Measurements from ENCODE around the gene PDXP. TPM values are rescaled to one million over a fixed set of nuclear protein-coding genes. Genes with fewer than 3 reads are reported as not detected.

The PDXP gene
- total and polyA plus RNA-seq, 2 of the 13 experiments (the other 11 are each of a cell fraction or from before 2014, with no cell fraction given): 58.2 to 70.6 TPM

DNA sequence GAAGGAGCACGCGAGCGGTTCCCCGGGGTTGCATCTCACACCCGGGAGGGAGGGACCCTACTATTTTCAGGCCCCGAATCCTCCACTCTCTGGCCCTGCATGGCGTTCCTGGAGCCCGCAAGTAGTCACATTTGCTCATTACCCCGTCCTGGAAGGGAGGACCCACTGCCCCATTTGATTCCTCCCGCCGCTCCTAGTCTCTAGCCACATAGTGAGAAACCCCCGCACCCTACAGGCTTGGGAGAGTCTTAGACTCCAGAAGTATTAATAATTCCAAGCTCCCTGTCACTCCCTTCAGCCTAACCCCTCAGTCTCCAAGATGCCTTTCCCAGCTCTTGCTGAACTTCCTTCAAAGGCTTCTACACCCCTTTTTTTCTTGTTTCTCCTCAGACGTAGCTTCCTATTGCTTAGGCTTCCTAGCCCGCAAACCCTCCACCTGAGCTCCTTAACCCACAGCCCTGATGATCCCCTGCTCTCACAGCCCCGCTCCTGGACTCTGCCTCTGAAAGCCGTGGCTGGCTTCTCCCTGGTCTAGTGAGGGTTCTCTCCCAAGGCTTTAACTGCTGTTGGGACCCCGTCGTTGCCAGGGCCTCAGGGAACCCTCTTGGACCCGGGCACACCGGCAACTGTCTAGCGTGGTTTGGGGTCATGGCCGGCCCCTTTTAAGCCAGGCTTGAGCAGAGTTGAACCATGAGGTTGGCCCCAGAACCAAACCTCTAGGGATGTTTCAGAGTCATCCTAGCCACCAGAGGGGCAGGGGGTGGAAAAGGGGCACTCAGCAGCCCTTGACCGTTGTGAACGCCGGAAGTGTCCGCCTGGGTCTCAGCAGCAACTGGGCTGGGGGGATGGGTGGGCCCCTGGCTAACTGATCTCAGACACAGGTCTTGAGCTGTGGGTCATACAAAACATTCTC lies 49.0 kb upstream of the PDXP start (continued):
- no peak for TF ChIP-seq HOXA7 (CRISPR knock-in tag; IDR thresholded peaks at IDR 0.05)
- no peak for TF ChIP-seq ATAD3A (CRISPR knock-in tag; IDR thresholded peaks at IDR 0.05)
- TF ChIP-seq MAFK (conservative IDR thresholded peaks at IDR 0.05 in 1 of 2, IDR thresholded peaks at IDR 0.05 in 1 of 2; ENCODE audit: low read length in 2 of 2): no peak
- no peak for TF ChIP-seq ZNF230 (CRISPR knock-in tag; IDR thresholded peaks at IDR 0.05)
- TF ChIP-seq HDAC1 (CRISPR knock-in tag; IDR thresholded peaks at IDR 0.05): 0 out of 2 replicates have a peak, but pooled peaks have one; percentile 36
- no peak for TF ChIP-seq RXRA (CRISPR knock-in tag; IDR thresholded peaks at IDR 0.05)
- no peak for TF ChIP-seq FOXO1 (CRISPR knock-in tag; IDR thresholded peaks at IDR 0.05)
- TF ChIP-seq CTCF (CRISPR knock-in tag; IDR thresholded peaks at IDR 0.05): 0 out of 2 replicates have a peak, but pooled peaks have one; percentile 16
- TF ChIP-seq TEAD3 (CRISPR knock-in tag; optimal IDR thresholded peaks at IDR 0.05; ENCODE audit: borderline replicate concordance): no peak
- TF ChIP-seq, protein P1, sequence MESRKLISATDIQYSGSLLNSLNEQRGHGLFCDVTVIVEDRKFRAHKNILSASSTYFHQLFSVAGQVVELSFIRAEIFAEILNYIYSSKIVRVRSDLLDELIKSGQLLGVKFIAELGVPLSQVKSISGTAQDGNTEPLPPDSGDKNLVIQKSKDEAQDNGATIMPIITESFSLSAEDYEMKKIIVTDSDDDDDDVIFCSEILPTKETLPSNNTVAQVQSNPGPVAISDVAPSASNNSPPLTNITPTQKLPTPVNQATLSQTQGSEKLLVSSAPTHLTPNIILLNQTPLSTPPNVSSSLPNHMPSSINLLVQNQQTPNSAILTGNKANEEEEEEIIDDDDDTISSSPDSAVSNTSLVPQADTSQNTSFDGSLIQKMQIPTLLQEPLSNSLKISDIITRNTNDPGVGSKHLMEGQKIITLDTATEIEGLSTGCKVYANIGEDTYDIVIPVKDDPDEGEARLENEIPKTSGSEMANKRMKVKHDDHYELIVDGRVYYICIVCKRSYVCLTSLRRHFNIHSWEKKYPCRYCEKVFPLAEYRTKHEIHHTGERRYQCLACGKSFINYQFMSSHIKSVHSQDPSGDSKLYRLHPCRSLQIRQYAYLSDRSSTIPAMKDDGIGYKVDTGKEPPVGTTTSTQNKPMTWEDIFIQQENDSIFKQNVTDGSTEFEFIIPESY (CRISPR knock-in tag; IDR thresholded peaks at IDR 0.05): no peak
- TF ChIP-seq SETDB1 (CRISPR knock-in tag; IDR thresholded peaks at IDR 0.05; ENCODE audit: borderline replicate concordance): no peak
- TF ChIP-seq ZNF772 (CRISPR knock-in tag; IDR thresholded peaks at IDR 0.05): 0 out of 2 replicates have a peak, but pooled peaks have one; percentile 7
- peak; percentile 38; the same call in 1 of the 2 replicates for TF ChIP-seq TAF1 (CRISPR knock-in tag; IDR thresholded peaks at IDR 0.05)
- TF ChIP-seq CREBL2 (CRISPR knock-in tag; IDR thresholded peaks at IDR 0.05; ENCODE audit: borderline replicate concordance): no peak
- TF ChIP-seq NR2C2 (CRISPR knock-in tag; IDR thresholded peaks at IDR 0.05; ENCODE audit: borderline replicate concordance): 0 out of 2 replicates have a peak, but pooled peaks have one; percentile 32
- TF ChIP-seq, protein P2, sequence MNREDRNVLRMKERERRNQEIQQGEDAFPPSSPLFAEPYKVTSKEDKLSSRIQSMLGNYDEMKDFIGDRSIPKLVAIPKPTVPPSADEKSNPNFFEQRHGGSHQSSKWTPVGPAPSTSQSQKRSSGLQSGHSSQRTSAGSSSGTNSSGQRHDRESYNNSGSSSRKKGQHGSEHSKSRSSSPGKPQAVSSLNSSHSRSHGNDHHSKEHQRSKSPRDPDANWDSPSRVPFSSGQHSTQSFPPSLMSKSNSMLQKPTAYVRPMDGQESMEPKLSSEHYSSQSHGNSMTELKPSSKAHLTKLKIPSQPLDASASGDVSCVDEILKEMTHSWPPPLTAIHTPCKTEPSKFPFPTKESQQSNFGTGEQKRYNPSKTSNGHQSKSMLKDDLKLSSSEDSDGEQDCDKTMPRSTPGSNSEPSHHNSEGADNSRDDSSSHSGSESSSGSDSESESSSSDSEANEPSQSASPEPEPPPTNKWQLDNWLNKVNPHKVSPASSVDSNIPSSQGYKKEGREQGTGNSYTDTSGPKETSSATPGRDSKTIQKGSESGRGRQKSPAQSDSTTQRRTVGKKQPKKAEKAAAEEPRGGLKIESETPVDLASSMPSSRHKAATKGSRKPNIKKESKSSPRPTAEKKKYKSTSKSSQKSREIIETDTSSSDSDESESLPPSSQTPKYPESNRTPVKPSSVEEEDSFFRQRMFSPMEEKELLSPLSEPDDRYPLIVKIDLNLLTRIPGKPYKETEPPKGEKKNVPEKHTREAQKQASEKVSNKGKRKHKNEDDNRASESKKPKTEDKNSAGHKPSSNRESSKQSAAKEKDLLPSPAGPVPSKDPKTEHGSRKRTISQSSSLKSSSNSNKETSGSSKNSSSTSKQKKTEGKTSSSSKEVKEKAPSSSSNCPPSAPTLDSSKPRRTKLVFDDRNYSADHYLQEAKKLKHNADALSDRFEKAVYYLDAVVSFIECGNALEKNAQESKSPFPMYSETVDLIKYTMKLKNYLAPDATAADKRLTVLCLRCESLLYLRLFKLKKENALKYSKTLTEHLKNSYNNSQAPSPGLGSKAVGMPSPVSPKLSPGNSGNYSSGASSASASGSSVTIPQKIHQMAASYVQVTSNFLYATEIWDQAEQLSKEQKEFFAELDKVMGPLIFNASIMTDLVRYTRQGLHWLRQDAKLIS (CRISPR knock-in tag; IDR thresholded peaks at IDR 0.05): no peak
- no peak for TF ChIP-seq ZBTB49 (CRISPR knock-in tag; IDR thresholded peaks at IDR 0.05; ENCODE audit: borderline replicate concordance)
- TF ChIP-seq DNMT1 (CRISPR knock-in tag; IDR thresholded peaks at IDR 0.05): no peak

Data from HepG2 (cell line).